HepG2 (cell line): ENCODE data around the gene INF2. TPM values are rescaled to one million over a fixed set of nuclear protein-coding genes. Genes with fewer than 3 reads are reported as not detected.

ENCODE experiments used
- ATF1 ChIP-seq: IDR thresholded peaks from 2 replicates; pipeline ENCODE4 v1.6.1; 2016; ENCODE audit warnings: mild to moderate bottlenecking, control low read depth
- ATF7-NPFF ChIP-seq: sonication (generic); formaldehyde crosslinking; IDR thresholded peaks from 2 replicates; pipeline ENCODE4 v1.8.1; 2023; ENCODE audit warnings: mild to moderate bottlenecking, low read depth, missing genetic modification reagents, moderate library complexity
- CREM ChIP-seq, 2 experiments: sonication (generic) in 1 of 2; formaldehyde crosslinking in 1 of 2; IDR thresholded peaks; 2 replicates each; pipeline versions ENCODE4 v1.4.0 to v1.6.1; 2016 to 2020; ENCODE audit warnings: antibody characterized with exemption in 1 of 2, mild to moderate bottlenecking in 1 of 2, missing genetic modification reagents in 1 of 2
- ESRRA ChIP-seq: sonication (generic); formaldehyde crosslinking; IDR thresholded peaks from 2 replicates; pipeline ENCODE4 v1.5.1; 2020; ENCODE audit warnings: mild to moderate bottlenecking, low read depth, missing genetic modification reagents
- FOXK2 ChIP-seq: fragments of 450-650 bp; IDR thresholded peaks from 2 replicates; pipeline ENCODE4 v1.6.1; 2016
- GATA4 ChIP-seq: sonication (generic); IDR thresholded peaks from 2 replicates; pipeline ENCODE4 v1.6.1; 2016; ENCODE audit warnings: antibody characterized with exemption, low read depth, borderline replicate concordance
- HNRNPK ChIP-seq: fragments of 200-400 bp; formaldehyde crosslinking; IDR thresholded peaks from 2 replicates; pipeline ENCODE4 v1.6.1; 2018; ENCODE audit warnings: low read length, low read depth, moderate library complexity, mild to moderate bottlenecking; ENCODE audit not compliant: poor library complexity, severe bottlenecking
- KDM4B ChIP-seq: sonication (generic); formaldehyde crosslinking; IDR thresholded peaks from 2 replicates; pipeline ENCODE4 v1.4.0; 2020; ENCODE audit warnings: missing genetic modification reagents
- NFKBIZ ChIP-seq: IDR thresholded peaks from 2 replicates; pipeline ENCODE4 v1.6.1; 2018; ENCODE audit warnings: missing genetic modification reagents, missing compliant biosample characterization
- PHF5A ChIP-seq: IDR thresholded peaks from one replicate; pipeline ENCODE4 v1.6.1; 2018; ENCODE audit warnings: low read depth, missing genetic modification reagents; ENCODE audit not compliant: unreplicated experiment
- POLR2AphosphoS5 ChIP-seq: IDR thresholded peaks from 2 replicates; pipeline ENCODE4 v1.6.1; 2012; ENCODE audit warnings: low read depth, low read length
- REL ChIP-seq: sonication (generic); formaldehyde crosslinking; conservative IDR thresholded peaks from 2 replicates; pipeline ENCODE4 v1.8.0; 2022; ENCODE audit warnings: mild to moderate bottlenecking, missing genetic modification reagents, moderate library complexity
- RXRA ChIP-seq: sonication (generic); formaldehyde crosslinking; IDR thresholded peaks from 2 replicates; pipeline ENCODE4 v1.5.1; 2020; ENCODE audit warnings: missing genetic modification reagents
- SMYD3 ChIP-seq: sonication (generic); formaldehyde crosslinking; IDR thresholded peaks from 2 replicates; pipeline ENCODE4 v1.8.1; 2023; ENCODE audit warnings: mild to moderate bottlenecking, missing genetic modification reagents
- THAP11 ChIP-seq: IDR thresholded peaks from 2 replicates; pipeline ENCODE4 v1.6.1; 2016; ENCODE audit warnings: missing biosample characterization, missing genetic modification reagents
- ZNF224 ChIP-seq: sonication (generic); formaldehyde crosslinking; IDR thresholded peaks from 2 replicates; pipeline ENCODE4 v1.5.0; 2020; ENCODE audit warnings: mild to moderate bottlenecking, missing genetic modification reagents
- ZNF317 ChIP-seq: sonication (generic); formaldehyde crosslinking; IDR thresholded peaks from 2 replicates; pipeline ENCODE4 v1.5.0; 2020; ENCODE audit warnings: mild to moderate bottlenecking, missing genetic modification reagents
- ZNF546 ChIP-seq: sonication (generic); formaldehyde crosslinking; conservative IDR thresholded peaks from 2 replicates; pipeline ENCODE4 v1.8.1; 2023; ENCODE audit warnings: mild to moderate bottlenecking, missing genetic modification reagents
- ZNF841 ChIP-seq: sonication (generic); formaldehyde crosslinking; IDR thresholded peaks from 2 replicates; pipeline ENCODE4 v1.8.1; 2023; ENCODE audit warnings: missing genetic modification reagents, borderline replicate concordance
- polyA plus RNA-seq, 8 experiments: library from polyadenylated mRNA; depleted of rRNA in 3 of 8; stranded (reverse) in 7 of 8; unstranded in 1 of 8; fragments of >200 nt; fragmentation: Illumina TruSeq in 4 of 8; extraction: Trizol in 4 of 8; gene quantifications; 2 replicates each; pipeline versions ENCODE4 v1.2.1 to v1.2.3, GENCODE V29; 2011 to 2016; ENCODE audit warnings: low read depth in 4 of 8, missing spikeins in 1 of 8, mixed read lengths in 1 of 8; ENCODE audit not compliant: insufficient read depth in 1 of 8
- total RNA-seq, 5 experiments: library from RNA; depleted of rRNA; stranded (reverse); fragments of >200 nt; fragmentation: Illumina TruSeq; extraction: Trizol; gene quantifications; 2 replicates each; pipeline ENCODE4 v1.2.3, GENCODE V29; 2016; ENCODE audit warnings: low read depth in 1 of 5
- TF ChIP-seq, protein P1 (sequence below): sonication (generic); formaldehyde crosslinking; IDR thresholded peaks from 2 replicates; pipeline ENCODE4 v1.8.0; 2022; ENCODE audit warnings: mild to moderate bottlenecking, missing genetic modification reagents, borderline replicate concordance
- TF ChIP-seq, protein P2 (sequence below): IDR thresholded peaks from 2 replicates; pipeline ENCODE4 v1.6.1; 2016; ENCODE audit warnings: mild to moderate bottlenecking
- TF ChIP-seq, protein P3 (sequence below): IDR thresholded peaks from 2 replicates; pipeline ENCODE4 v1.6.1; 2012; ENCODE audit warnings: low read depth, low read length, improper control_type of control experiment
- TF ChIP-seq, protein P4 (sequence below): IDR thresholded peaks from 2 replicates; pipeline ENCODE4 v1.6.1; 2016; ENCODE audit warnings: missing biosample characterization, missing genetic modification reagents, low read depth

The INF2 gene
- total and polyA plus RNA-seq, 2 of the 13 experiments (the other 11 are each of a cell fraction or from before 2014, with no cell fraction given): 16.4 to 26.4 TPM

DNA sequence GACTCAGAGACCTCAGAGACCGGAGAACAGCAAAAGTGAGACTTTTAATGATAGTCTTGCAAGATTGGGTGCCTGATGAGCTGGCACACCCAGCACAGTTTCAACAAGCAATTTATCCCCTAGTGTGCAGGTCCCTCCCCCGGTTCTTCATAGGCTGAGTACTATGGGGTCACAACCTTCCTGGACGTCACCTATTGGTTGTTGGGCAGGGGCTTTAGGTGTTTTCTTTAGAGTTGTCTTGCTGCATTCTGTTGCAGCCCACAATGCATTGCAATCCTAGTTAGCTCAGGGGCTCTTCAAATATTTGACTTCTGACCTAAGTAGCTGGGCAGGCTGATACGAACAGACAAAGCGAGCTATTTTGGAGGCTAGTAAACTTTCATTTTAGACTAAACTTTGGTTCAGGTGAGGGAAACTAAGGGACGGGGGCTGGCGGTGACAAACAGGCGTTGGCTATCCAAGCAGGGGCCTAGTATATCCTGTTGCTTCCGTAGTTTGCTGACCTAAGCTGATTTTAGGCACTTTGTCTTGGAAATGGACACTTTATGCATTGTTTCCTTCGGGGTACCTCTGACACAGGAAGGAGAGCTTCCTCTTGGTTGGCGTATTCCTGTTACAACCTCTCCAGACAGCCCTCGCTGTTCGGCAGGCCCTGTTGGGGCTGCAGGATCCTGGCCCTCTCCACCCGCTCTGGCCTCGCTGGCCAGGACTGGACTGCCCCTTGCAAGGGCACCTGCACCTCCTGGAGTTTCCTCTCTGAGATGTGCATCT, 77.6 kb downstream of the INF2 start (continued):
- TF ChIP-seq, protein P1, sequence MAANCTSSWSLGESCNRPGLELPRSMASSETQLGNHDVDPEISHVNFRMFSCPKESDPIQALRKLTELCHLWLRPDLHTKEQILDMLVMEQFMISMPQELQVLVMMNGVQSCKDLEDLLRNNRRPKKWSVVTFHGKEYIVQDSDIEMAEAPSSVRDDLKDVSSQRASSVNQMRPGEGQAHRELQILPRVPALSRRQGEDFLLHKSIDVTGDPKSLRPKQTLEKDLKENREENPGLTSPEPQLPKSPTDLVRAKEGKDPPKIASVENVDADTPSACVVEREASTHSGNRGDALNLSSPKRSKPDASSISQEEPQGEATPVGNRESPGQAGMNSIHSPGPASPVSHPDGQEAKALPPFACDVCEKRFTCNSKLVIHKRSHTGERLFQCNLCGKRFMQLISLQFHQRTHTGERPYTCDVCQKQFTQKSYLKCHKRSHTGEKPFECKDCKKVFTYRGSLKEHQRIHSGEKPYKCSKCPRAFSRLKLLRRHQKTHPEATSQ (CRISPR knock-in tag): peak; percentile 30; the same call in 1 of the 2 replicates
- TF ChIP-seq NFKBIZ (CRISPR knock-in tag) (0 out of 2 replicates have a peak, but pooled peaks have one; percentile 36), KDM4B (CRISPR knock-in tag) (0 out of 2 replicates have a peak, but pooled peaks have one; percentile 14), CREM (IDR thresholded peaks at IDR 0.05) (peak; percentile 66; the same call in 1 of the 2 replicates), CREM (CRISPR knock-in tag; IDR thresholded peaks at IDR 0.05) (no peak), ATF7-NPFF (CRISPR knock-in tag) (no peak; the same call in 1 of the 2 replicates), SMYD3 (CRISPR knock-in tag) (peak; percentile 67; the same call in 1 of the 2 replicates), THAP11 (CRISPR knock-in tag) (peak; percentile 62), ZNF224 (no peak), ZNF317 (peak; percentile 73; the same call in 1 of the 2 replicates), ZNF841 (CRISPR knock-in tag) (no peak), REL (CRISPR knock-in tag) (no peak), HNRNPK (no peak), ESRRA (CRISPR knock-in tag) (no peak), POLR2AphosphoS5 (peak; percentile 98), FOXK2 (peak; percentile 60), PHF5A (peak; percentile 62), ATF1 (peak; percentile 53; the same call in 1 of the 2 replicates), ZNF546 (CRISPR knock-in tag) (no peak), RXRA (CRISPR knock-in tag) (peak; percentile 29; the same call in 1 of the 2 replicates), GATA4 (peak; percentile 91)
- TF ChIP-seq, protein P2, sequence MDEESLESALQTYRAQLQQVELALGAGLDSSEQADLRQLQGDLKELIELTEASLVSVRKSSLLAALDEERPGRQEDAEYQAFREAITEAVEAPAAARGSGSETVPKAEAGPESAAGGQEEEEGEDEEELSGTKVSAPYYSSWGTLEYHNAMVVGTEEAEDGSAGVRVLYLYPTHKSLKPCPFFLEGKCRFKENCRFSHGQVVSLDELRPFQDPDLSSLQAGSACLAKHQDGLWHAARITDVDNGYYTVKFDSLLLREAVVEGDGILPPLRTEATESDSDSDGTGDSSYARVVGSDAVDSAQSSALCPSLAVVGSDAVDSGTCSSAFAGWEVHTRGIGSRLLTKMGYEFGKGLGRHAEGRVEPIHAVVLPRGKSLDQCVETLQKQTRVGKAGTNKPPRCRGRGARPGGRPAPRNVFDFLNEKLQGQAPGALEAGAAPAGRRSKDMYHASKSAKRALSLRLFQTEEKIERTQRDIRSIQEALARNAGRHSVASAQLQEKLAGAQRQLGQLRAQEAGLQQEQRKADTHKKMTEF (CRISPR knock-in tag): peak; percentile 63
- TF ChIP-seq, protein P3, sequence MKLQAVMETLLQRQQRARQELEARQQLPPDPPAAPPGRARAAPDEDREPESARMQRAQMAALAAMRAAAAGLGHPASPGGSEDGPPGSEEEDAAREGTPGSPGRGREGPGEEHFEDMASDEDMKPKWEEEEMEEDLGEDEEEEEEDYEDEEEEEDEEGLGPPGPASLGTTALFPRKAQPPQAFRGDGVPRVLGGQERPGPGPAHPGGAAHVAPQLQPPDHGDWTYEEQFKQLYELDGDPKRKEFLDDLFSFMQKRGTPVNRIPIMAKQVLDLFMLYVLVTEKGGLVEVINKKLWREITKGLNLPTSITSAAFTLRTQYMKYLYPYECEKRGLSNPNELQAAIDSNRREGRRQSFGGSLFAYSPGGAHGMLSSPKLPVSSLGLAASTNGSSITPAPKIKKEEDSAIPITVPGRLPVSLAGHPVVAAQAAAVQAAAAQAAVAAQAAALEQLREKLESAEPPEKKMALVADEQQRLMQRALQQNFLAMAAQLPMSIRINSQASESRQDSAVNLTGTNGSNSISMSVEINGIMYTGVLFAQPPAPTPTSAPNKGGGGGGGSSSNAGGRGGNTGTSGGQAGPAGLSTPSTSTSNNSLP: no peak; the same call in 1 of the 2 replicates
- TF ChIP-seq, protein P4, sequence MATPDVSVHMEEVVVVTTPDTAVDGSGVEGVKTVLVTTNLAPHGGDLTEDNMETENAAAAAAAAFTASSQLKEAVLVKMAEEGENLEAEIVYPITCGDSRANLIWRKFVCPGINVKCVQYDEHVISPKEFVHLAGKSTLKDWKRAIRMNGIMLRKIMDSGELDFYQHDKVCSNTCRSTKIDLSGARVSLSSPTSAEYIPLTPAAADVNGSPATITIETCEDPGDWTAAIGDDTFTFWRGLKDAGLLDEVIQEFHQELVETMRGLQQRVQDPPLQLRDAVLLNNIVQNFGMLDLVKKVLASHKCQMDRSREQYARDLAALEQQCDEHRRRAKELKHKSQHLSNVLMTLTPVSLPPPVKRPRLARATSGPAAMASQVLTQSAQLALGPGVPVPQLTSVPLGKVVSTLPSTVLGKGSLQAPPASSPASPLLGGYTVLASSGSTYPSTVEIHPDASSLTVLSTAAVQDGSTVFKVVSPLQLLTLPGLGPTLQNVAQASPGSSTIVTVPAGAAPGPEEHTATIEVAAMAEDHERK (CRISPR knock-in tag): no peak
